Nasal cavity respiratory epithelium epithelial cell of viscerocranial mucosa (primary cell): ENCODE data around the gene TRPM4. TPM values are rescaled to one million over a fixed set of nuclear protein-coding genes. Genes with fewer than 3 reads are reported as not detected.

Experiments
- total RNA-seq: library from RNA; depleted of rRNA; stranded (reverse); fragments of >200 nt; gene quantifications from 2 replicates; pipeline ENCODE4 v1.2.3, GENCODE V29; 2014

Gene TRPM4
- 22.2 and 28.5 TPM in 2 replicates for total RNA-seq

DNA sequence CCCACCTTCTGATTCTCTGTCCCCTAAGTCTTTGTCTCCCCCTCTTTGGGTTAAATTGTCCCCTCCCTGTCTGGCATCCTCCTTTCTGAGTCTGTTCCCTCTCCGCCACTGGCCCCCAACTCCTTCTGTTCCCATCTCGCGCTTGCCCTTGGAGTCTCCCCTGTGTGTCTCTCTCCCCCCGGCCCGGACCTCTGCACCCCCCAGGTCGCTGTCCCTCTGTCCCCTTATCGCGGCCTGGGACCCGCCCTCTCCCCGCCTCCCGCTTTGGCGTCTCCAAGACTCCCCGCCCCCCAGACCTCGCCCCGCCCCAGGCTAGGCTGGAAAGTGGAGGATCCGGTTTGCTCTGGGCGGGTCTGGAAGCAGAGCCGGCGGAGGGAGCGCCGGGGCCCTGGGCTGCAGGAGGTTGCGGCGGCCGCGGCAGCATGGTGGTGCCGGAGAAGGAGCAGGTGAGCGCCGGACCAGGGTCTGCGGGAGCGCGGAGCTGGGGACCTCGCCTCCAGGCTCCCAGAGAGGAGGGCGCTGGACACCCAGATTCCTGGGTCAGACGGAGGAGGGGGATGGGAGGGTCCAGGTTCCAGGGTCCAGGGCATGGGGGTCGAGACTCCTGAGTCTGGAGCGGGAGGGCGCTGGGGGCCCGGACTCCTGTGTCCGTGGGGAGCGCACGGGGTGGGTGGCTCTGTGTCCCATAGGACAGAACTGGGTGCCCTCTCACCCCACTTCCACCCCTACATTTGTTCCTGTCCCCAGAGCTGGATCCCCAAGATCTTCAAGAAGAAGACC lies at the start of gene TRPM4:
Gene TRPM4, plus strand, starts transcription at position 348 of the 780 bp plus-strand sequence. Its CDS starts 75 bp downstream, at position 423.

DNA sequence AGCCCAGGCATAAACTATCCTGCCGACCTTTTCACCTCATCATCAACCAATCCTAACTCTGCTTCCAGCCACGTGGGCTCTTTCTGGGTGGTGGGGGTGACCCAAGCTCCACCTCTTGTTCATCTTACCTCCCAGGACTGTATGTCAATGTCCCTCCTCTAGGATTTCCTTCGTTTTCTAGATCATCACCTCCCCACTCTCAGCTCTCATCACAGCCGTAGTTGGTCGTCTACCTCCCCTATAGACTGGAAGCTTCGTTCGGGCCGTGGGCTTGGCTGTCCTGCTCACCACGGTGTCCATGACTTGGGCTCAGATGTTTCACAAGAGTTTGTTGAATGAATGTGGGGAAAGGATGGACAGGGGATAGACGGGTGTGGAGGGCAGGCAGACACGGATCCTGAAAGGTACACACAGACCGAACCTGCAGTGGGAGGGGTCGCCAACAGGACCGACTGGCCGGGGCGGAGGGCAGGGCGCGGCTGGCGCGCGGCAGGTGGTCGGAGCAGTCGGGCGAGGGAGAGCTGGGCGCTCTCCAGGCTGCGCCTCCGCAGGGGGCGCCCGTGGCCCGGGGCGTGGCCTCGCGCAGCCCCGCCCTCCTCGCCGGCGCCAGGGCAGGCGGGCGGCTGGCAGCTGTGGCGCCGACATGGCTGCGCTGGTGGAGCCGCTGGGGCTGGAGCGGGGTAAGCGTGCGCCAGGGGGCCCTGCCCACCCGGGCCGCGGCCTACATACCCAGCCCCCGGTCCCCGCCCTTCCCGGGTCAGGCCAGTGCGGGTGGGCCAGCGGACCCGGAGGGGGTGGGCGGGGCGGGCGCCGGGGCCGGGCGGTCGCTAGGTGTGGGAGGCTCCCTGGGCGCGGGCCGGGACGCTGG lies 43.6 kb upstream of the TRPM4 start, which contains the start of gene LIN7B:
Gene LIN7B, plus strand, starts transcription at position 609 of the 868 bp plus-strand sequence. Its CDS starts 35 bp downstream, at position 644.

DNA sequence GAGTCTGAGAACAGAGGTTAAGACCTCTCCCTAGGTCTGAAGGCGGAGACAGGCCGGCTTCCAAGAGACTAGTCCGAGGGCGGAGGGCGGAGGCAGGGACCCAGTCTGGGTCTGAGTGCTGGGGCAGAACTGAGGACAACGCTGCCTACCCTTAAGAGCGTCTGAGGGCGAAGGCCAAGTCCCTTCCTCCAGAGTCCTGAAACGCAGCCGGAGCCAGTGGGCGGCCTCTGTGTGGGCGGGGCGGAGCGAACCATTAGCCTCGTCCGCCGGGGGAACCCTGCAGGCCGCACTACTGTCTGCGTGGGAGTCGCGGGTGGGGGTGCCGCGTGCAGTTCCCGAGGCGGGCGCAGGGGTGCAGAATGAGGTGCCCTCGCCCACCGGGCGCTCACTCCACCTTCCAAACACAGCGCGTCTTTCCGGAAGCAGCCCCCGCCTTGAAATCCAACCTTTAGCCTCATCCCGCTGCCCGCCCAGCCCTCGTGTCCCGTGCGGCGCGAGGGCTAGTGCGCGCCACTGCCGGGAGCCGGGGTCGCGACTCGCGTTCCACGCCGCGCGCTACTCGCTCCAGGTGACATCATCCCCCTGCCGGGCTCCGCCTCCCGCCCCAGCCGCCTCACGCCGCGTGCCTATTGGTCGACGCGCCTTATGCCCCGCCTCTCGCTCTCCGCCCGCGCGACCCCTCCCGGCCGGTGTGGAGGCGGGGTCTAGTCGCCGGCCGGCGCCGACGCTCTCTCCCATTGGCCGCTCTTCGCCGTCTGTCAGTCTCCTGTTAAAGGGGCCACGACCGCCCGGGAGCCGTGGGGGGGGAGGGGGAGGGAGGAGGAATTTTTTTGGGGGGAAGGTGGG lies 38.8 kb upstream of the TRPM4 start, which contains the start of gene C19orf73:
Gene C19orf73, minus strand, starts transcription at position 579 of the 846 bp plus-strand sequence. Its CDS starts 121 bp downstream, at position 458.

DNA sequence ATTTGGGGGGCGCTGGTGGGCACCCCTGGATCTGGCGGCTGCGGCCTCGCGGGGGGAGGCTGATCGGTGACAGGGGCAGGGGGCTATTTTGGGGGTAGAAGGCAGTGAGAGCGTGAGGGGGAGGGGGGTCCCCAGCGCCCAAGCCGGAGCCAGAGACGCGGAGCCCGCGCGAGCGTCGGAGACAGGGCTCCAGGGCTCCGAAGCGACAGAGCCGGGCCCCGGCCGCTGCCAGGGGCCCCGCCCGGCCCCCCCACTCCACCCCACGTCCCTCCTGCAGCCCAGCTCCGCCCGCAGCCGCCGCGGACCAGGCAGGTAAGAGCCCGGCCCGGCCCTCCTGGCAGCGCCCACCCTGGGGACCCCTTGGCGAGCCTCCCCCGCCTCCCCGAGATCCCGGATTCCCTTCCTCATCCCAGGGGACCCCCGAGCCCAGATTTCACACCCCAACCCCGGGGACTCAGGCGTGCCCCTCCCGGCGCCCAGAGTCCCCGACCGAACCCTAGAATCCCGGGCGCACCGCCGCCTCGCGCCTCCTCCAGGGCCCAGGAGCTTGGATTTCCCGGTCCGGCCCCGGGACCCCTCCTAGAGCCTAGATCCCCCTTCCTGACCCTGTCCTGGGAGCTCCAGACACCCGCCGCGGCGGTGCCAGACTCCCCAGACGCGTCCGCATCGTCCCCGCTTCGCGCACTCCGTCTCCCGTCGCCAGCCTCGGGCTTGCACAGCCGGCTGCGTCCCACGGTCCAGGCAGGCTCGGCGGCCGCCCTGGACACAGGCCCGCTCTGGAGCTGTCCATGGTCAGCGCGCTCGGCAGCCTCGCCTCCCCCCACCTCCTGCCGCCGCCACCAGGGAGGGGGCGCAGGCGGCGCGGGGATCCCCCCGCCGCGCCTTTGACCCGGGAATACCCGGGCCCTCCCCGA lies 37.9 kb upstream of the TRPM4 start, which contains the start of gene PPFIA3:
Gene PPFIA3, plus strand, starts transcription at position 134 of the 914 bp plus-strand sequence. CDS start 8,330 bp downstream, outside the sequence.

DNA sequence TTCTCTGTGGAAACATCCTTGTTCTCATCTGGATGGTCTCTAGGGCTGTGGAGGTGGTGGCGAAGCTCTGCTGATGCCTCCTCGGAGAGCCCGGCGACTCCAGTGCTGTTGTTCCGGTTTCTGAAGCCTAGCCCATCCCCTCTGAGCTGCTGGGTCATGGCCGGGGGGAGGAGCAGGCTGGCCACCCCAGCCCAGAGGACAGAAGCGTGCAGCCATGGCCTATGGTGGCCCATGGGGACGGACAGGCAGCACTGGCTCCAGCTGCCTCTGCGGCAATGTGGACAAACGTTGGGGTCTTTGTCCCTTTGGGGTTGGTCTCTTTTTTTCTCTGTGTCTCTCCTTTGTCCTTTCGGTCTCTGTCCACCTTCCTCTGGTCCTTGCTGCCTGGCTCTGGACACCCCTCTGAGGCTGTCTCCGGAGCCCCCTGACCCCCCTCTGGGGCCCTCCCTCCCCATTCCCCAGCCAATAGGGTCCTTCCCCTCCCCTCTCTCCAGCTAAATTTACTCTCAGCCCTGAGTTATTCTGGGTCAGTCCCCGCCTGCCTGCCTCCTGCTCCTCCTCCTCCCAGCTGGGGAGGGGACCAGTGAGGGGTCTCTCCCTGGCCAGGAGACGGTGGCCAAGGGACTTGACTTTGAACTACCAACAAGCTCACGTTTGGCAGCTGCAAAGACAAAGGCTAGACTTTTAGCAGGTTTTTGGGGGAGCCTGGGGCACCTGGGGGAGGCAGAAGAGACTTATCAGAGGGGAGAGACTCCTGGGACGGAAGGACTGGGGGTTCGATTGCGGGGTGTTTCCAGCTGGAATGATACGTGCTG lies 2.4 kb upstream of the TRPM4 start, which contains the start of gene HRC:
Gene HRC, minus strand, starts transcription at position 392 of the 815 bp plus-strand sequence. Its CDS starts 159 bp downstream, at position 233.

Other genes with a start within 250 kb of the TRPM4 start
- 1.6 and 14.7 TPM in 2 replicates for gene DHDH, start 224.1 kb upstream of the TRPM4 start, total RNA-seq
- gene BAX, start 202.9 kb upstream of the TRPM4 start, total RNA-seq, result 55.3 and 64.6 TPM in 2 replicates
- gene FTL, start 192.5 kb upstream of the TRPM4 start, total RNA-seq, result 3,338 and 4,738 TPM in 2 replicates
- gene GYS1, start 164.5 kb upstream of the TRPM4 start, total RNA-seq, result 27.7 and 52.4 TPM in 2 replicates
- 140 and 155 TPM in 2 replicates for gene RUVBL2, start 163.9 kb upstream of the TRPM4 start, total RNA-seq
- gene LHB, start 140.7 kb upstream of the TRPM4 start, total RNA-seq, result 0.21 and 0.34 TPM in 2 replicates
- not detected in 2 replicates for gene CGB3, start 133.5 kb upstream of the TRPM4 start, total RNA-seq
- gene CGB2, start 125.9 kb upstream of the TRPM4 start, total RNA-seq, result not detected in 2 replicates
- not detected in 2 replicates for gene CGB1, start 120.9 kb upstream of the TRPM4 start, total RNA-seq
- not detected in 2 replicates for gene CGB5, start 113.9 kb upstream of the TRPM4 start, total RNA-seq
- not detected in 2 replicates for gene CGB8, start 108.7 kb upstream of the TRPM4 start, total RNA-seq
- 1.4 and 2.3 TPM in 2 replicates for gene CGB7, start 100.0 kb upstream of the TRPM4 start, total RNA-seq
- 4.9 and 5.5 TPM in 2 replicates for gene NTF4, start 93.0 kb upstream of the TRPM4 start, total RNA-seq
- under 0.01 TPM in 2 replicates for gene KCNA7, start 85.1 kb upstream of the TRPM4 start, total RNA-seq
- 67.0 and 139 TPM in 2 replicates for gene SNRNP70, start 72.3 kb upstream of the TRPM4 start, total RNA-seq
- 3.6 and 5.1 TPM in 2 replicates for gene LIN7B, start 43.4 kb upstream of the TRPM4 start, total RNA-seq
- gene C19orf73, start 38.6 kb upstream of the TRPM4 start, total RNA-seq, result 1.7 and 2.7 TPM in 2 replicates
- 2.5 and 3.8 TPM in 2 replicates for gene PPFIA3, start 38.2 kb upstream of the TRPM4 start, total RNA-seq
- under 0.01 TPM in 1 of 2 replicates, not detected in the other for gene HRC, start 2.4 kb upstream of the TRPM4 start, total RNA-seq
- gene SLC6A16, start 167.4 kb downstream of the TRPM4 start, total RNA-seq, result 0.21 TPM in 1 of 2 replicates, not detected in the other
- gene CD37, start 177.6 kb downstream of the TRPM4 start, total RNA-seq, result not detected in 2 replicates
- gene TEAD2, start 204.6 kb downstream of the TRPM4 start, total RNA-seq, result 7.2 and 21.9 TPM in 2 replicates
- 0.14 and 0.34 TPM in 2 replicates for gene DKKL1, start 206.1 kb downstream of the TRPM4 start, total RNA-seq
- not detected in 2 replicates for gene KASH5, start 230.5 kb downstream of the TRPM4 start, total RNA-seq